Testis (tissue), 3 donors: ENCODE results near the gene XPC. TPM values are rescaled to one million over a fixed set of nuclear protein-coding genes. Genes with fewer than 3 reads are reported as not detected.

Source experiments
- DNase-seq: peaks from one replicate; pipeline ENCODE4 v3.0.0-alpha.2; 2019
- H3K27ac ChIP-seq, 2 donors: fragments of 200-600 bp; sonication (generic); one replicate each; pipeline ENCODE4 v1.5.1; 2019
- H3K27me3 ChIP-seq: fragments of 200-600 bp; sonication (generic); one replicate; pipeline ENCODE4 v1.5.1; 2019
- H3K36me3 ChIP-seq: fragments of 200-600 bp; sonication (generic); one replicate; pipeline ENCODE4 v1.5.1; 2017; ENCODE audit warnings: low read depth; ENCODE audit errors: missing control alignments
- H3K4me1 ChIP-seq: fragments of 200-600 bp; sonication (generic); one replicate; pipeline ENCODE4 v1.5.1; 2019
- H3K4me3 ChIP-seq, 2 donors: fragments of 200-600 bp; sonication (generic); one replicate each; pipeline ENCODE4 v1.5.1; 2017 to 2019
- H3K9me3 ChIP-seq: fragments of 200-600 bp; sonication (generic); one replicate; pipeline ENCODE4 v1.5.1; 2017
- POLR2A ChIP-seq: fragments of 450-650 bp; IDR thresholded peaks from one replicate; pipeline ENCODE4 v1.6.1; 2017; ENCODE audit warnings: antibody characterized with exemption, mild to moderate bottlenecking, moderate library complexity
- WGBS, 2 donors: methylation state at CpG; one replicate each; pipeline ENCODE4 v1.1.5; 2018; 5-methylcytosine and 5-hydroxymethylcytosine counted together
- intact Hi-C: fragments of 100-400 bp; cut with DNase I; formaldehyde crosslinking; loops from one replicate; pipeline ENCODE4 v1.15.1; 2023; ENCODE audit warnings: low total_unique reads
- polyA plus RNA-seq: library from polyadenylated mRNA; stranded (reverse); fragments of 350-450 nt; fragmentation: Illumina TruSeq; extraction: RNeasy Lipid Tissue Mini Kit (QIAGEN cat#74804); gene quantifications from one replicate; pipeline ENCODE4 v1.2.3, GENCODE V29; 2014; ENCODE audit warnings: low read depth, low replicate concordance; ENCODE audit not compliant: insufficient read depth
- total RNA-seq, 2 donors: library from RNA; depleted of rRNA; stranded (reverse); fragments of >200 nt; gene quantifications; one replicate each; pipeline ENCODE4 v1.2.3, GENCODE V29; 2016
- TF ChIP-seq, protein P1 (sequence below), 3 experiments: fragments of 450-650 bp in 2 of 3; fragments of 200-600 bp in 1 of 3; sonication (generic) in 1 of 3; IDR thresholded peaks; one replicate each; pipeline ENCODE4 v1.5.1; 2016 to 2019; ENCODE audit warnings: antibody characterized with exemption in 3 of 3, mild to moderate bottlenecking in 2 of 3, moderate library complexity in 1 of 3

Gene XPC
- total and polyA plus RNA-seq, 3 donors from 2014 or later, result 25.1 to 54.1 (median 48.7) TPM

DNA sequence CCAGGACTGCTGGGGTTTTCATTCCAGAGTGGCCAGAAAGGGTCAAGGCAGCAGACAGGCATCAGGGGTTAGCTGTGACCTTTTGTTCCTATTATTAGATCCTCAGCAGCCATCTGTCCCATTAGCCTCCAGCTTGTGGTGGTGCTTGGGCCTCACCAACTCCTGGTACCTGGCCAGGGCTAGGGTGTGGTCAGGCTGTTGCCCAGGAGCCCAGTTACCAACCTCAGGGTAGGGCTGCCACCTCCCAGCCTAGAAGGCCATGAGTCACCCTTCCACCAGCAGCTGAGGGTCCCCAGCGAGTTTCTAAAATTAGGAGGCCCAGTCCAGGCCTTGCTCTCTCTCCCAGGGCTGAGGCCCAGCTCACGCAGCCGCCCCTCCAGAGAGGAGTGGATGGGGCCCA, 41.4 kb downstream of the XPC start:
- no peak for TF ChIP-seq POLR2A
- TF ChIP-seq, protein P1, sequence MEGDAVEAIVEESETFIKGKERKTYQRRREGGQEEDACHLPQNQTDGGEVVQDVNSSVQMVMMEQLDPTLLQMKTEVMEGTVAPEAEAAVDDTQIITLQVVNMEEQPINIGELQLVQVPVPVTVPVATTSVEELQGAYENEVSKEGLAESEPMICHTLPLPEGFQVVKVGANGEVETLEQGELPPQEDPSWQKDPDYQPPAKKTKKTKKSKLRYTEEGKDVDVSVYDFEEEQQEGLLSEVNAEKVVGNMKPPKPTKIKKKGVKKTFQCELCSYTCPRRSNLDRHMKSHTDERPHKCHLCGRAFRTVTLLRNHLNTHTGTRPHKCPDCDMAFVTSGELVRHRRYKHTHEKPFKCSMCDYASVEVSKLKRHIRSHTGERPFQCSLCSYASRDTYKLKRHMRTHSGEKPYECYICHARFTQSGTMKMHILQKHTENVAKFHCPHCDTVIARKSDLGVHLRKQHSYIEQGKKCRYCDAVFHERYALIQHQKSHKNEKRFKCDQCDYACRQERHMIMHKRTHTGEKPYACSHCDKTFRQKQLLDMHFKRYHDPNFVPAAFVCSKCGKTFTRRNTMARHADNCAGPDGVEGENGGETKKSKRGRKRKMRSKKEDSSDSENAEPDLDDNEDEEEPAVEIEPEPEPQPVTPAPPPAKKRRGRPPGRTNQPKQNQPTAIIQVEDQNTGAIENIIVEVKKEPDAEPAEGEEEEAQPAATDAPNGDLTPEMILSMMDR (IDR thresholded peaks at IDR 0.05), result no peak
- Histone ChIP-seq H3K4me1 (no peaks in the 10 kb centered on the region), H3K4me3 (no peak overlapping the region), H3K9me3 (no peaks in the 10 kb centered on the region), H3K27me3 (no peaks in the 10 kb centered on the region), H3K27ac (no peak overlapping the region), H3K36me3 (no peaks in the 10 kb centered on the region)
- WGBS, 2 donors, result 83% methylated on average over 3 of the region's 3 CpGs; no CpG with 5 or more reads in 1 of the 2 donors
- DNase-seq, result no peak
- intact Hi-C loops, result no loop called here

DNA sequence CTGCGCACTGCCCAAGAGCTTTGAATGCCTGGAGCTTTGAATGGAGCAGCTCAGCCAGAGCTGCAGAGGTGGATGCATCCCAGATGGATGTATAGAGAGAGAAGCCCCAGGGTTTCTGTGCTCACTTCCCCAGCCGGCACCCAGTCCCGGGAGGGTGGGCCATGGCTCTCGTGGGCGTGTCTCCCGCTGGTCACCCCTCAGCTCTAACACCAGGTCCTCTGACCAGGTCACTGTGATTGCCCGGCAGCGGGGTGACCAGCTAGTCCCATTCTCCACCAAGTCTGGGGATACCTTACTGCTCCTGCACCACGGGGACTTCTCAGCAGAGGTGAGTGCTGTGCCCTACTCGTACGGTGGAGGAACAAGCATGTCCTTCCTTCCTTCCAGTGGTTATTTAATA, 42.8 kb downstream of the XPC start:
- Histone ChIP-seq H3K27ac (no peak overlapping the region), H3K9me3 (no peaks in the 10 kb centered on the region), H3K27me3 (no peaks in the 10 kb centered on the region), H3K4me3 (no peak overlapping the region), H3K4me1 (no peaks in the 10 kb centered on the region), H3K36me3 (peaks cover 5% of the 10 kb centered on the region)
- no peak for DNase-seq
- intact Hi-C loops, result no loop called here
- 85 to 87% methylated on average over 9 to 11 of the region's 11 CpGs for whole genome bisulfite sequencing, 2 donors
- TF ChIP-seq, protein P1 (IDR thresholded peaks at IDR 0.05), result no peak
- no peak for TF ChIP-seq POLR2A

DNA sequence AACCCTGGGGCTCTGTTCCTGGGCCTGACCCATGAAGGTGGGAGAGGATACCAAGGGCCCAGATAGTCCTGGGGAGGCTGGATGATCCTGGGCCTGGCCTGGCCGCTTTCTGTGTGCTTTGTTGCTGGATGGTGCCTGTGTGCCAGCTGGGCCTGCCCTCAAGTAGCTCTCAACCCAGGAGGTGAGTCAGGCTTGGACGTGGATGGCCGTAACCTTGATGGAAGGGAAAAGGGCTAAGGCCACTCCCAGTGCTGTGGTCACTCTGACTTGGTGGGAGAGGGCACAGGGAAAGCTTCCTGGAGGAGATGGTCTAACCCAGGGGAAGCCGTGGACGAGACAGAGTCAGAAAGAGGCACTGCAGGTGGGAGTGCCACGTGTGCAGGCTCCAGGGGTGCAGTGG, 44.1 kb downstream of the XPC start:
- no peak for TF ChIP-seq POLR2A
- TF ChIP-seq, protein P1 (IDR thresholded peaks at IDR 0.05), result no peak
- no peak overlapping the region for H3K4me3 ChIP-seq
- WGBS, 2 donors, result 84 to 86% methylated on average over 6 of the region's 6 CpGs
- no peaks in the 10 kb centered on the region for H3K9me3 ChIP-seq
- peaks cover 6% of the 10 kb centered on the region for H3K36me3 ChIP-seq
- intact Hi-C loops, result no loop called here
- no peaks in the 10 kb centered on the region for H3K27me3 ChIP-seq
- H3K4me1 ChIP-seq, result no peaks in the 10 kb centered on the region
- no peak for DNase-seq
- H3K27ac ChIP-seq, result no peak overlapping the region

DNA sequence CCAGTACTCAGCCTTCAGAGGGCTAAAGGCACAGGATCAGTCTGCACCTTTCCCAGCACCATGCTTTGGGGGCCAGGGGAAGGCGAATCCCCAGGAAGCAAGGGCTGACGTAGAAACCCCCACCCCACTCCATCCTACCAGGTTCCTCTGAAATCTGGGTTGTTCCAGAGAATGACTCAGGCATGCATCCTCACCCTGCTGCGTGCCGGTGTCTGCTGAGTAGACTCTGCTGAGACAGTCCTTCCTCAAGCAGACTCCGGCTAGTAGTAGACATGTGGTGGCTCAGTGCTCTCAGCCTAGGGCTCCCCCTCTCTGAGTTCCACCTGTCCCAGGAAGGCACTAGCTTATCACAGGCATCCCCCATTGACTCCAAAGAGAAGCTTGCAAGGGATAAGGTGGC, 44.5 kb downstream of the XPC start:
- intact Hi-C loops, result no loop called here
- Histone ChIP-seq H3K27ac (no peak overlapping the region), H3K9me3 (no peaks in the 10 kb centered on the region), H3K4me3 (no peak overlapping the region), H3K36me3 (peaks cover 6% of the 10 kb centered on the region), H3K4me1 (no peaks in the 10 kb centered on the region), H3K27me3 (no peaks in the 10 kb centered on the region)
- TF ChIP-seq, protein P1 (IDR thresholded peaks at IDR 0.05), result no peak
- TF ChIP-seq POLR2A, result no peak
- 87 to 100% methylated on average over 5 of the region's 5 CpGs for WGBS, 2 donors
- no peak for DNase-seq

DNA sequence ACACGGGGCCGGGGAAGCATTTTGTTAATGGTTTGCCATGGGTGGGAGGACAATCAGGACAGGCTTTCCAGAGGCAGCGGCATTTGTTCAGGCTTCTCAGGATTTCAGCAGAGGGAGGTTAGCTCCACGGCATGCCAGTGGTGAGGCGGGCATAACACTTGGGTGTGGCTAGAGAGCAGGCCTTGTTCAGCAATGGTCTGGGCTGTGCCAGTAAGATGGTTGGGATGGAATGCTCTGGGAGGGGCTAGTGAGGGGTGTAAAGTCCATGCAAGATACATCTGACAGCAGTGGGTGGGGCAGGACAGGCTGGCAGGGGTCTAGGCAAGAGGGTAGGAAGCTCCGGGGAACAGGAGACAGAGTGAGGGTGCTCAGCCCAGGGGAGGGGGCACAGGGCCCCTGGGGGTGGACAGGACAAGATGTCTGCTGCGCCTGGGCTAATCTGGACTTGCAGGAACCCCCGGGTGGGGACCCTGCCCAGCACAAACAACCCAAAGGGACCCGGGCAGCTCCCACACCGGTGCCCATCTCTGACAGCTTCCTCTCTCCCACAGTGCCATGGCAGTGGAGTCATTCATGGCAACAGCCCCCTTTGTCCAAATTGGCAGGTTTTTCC, 45.1 kb downstream of the XPC start:
- intact Hi-C loops, result no loop called here

More for the DNA sequence above, 45.1 kb downstream of the XPC start:
- H3K9me3 ChIP-seq, result no peaks in the 10 kb centered on the region
- H3K27ac ChIP-seq, result no peak overlapping the region
- H3K27me3 ChIP-seq, result no peaks in the 10 kb centered on the region
- no peak overlapping the region for H3K4me3 ChIP-seq
- no peak for DNase-seq
- TF ChIP-seq, protein P1 (IDR thresholded peaks at IDR 0.05), result no peak
- no peak for TF ChIP-seq POLR2A
- 89 to 93% methylated on average over 10 of the region's 10 CpGs for WGBS, 2 donors
- H3K36me3 ChIP-seq, result peaks cover 6% of the 10 kb centered on the region
- H3K4me1 ChIP-seq, result no peaks in the 10 kb centered on the region
